Measurements from ENCODE around the gene ABCA3. TPM values are rescaled to one million over a fixed set of nuclear protein-coding genes. Genes with fewer than 3 reads are reported as not detected.

Gene ABCA3
- polyA plus RNA-seq, 1 donor from 2014 or later, result 30.7 TPM

GRCh38 chr16:2333231-2333630, 7.3 kb downstream of the ABCA3 start:
- H3K36me3 ChIP-seq (ENCODE audit: insufficient read depth, low read length), result no peaks in the 10 kb centered on the region
- no peaks in the 10 kb centered on the region for H3F3A ChIP-seq (ENCODE audit: insufficient read depth, low read length, poor library complexity, severe bottlenecking)
- TF ChIP-seq RAD21 (conservative IDR thresholded peaks at IDR 0.05), result no peak
- no peak for TF ChIP-seq TAF1 (IDR thresholded peaks at IDR 0.05; ENCODE audit: low read depth)
- no peak for TF ChIP-seq SMC3 (conservative IDR thresholded peaks at IDR 0.05; ENCODE audit: poor library complexity)
- TF ChIP-seq, protein P1, sequence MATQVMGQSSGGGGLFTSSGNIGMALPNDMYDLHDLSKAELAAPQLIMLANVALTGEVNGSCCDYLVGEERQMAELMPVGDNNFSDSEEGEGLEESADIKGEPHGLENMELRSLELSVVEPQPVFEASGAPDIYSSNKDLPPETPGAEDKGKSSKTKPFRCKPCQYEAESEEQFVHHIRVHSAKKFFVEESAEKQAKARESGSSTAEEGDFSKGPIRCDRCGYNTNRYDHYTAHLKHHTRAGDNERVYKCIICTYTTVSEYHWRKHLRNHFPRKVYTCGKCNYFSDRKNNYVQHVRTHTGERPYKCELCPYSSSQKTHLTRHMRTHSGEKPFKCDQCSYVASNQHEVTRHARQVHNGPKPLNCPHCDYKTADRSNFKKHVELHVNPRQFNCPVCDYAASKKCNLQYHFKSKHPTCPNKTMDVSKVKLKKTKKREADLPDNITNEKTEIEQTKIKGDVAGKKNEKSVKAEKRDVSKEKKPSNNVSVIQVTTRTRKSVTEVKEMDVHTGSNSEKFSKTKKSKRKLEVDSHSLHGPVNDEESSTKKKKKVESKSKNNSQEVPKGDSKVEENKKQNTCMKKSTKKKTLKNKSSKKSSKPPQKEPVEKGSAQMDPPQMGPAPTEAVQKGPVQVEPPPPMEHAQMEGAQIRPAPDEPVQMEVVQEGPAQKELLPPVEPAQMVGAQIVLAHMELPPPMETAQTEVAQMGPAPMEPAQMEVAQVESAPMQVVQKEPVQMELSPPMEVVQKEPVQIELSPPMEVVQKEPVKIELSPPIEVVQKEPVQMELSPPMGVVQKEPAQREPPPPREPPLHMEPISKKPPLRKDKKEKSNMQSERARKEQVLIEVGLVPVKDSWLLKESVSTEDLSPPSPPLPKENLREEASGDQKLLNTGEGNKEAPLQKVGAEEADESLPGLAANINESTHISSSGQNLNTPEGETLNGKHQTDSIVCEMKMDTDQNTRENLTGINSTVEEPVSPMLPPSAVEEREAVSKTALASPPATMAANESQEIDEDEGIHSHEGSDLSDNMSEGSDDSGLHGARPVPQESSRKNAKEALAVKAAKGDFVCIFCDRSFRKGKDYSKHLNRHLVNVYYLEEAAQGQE (IDR thresholded peaks at IDR 0.05; ENCODE audit: borderline replicate concordance), result no peak
- TF ChIP-seq, protein P2, sequence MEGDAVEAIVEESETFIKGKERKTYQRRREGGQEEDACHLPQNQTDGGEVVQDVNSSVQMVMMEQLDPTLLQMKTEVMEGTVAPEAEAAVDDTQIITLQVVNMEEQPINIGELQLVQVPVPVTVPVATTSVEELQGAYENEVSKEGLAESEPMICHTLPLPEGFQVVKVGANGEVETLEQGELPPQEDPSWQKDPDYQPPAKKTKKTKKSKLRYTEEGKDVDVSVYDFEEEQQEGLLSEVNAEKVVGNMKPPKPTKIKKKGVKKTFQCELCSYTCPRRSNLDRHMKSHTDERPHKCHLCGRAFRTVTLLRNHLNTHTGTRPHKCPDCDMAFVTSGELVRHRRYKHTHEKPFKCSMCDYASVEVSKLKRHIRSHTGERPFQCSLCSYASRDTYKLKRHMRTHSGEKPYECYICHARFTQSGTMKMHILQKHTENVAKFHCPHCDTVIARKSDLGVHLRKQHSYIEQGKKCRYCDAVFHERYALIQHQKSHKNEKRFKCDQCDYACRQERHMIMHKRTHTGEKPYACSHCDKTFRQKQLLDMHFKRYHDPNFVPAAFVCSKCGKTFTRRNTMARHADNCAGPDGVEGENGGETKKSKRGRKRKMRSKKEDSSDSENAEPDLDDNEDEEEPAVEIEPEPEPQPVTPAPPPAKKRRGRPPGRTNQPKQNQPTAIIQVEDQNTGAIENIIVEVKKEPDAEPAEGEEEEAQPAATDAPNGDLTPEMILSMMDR (IDR thresholded peaks at IDR 0.05; ENCODE audit: poor library complexity, severe bottlenecking), result no peak
- TF ChIP-seq MXI1 (conservative IDR thresholded peaks at IDR 0.05; ENCODE audit: poor library complexity, severe bottlenecking), result no peak
- TF ChIP-seq EP300 (conservative IDR thresholded peaks at IDR 0.05; ENCODE audit: poor library complexity, severe bottlenecking), result no peak
- TF ChIP-seq EZH2 (IDR thresholded peaks at IDR 0.05; ENCODE audit: borderline replicate concordance, insufficient read depth, low read length, poor library complexity, severe bottlenecking), result no peak
- TF ChIP-seq POLR2AphosphoS5 (IDR thresholded peaks at IDR 0.05), result no peak
- no peak overlapping the region for H3K9ac ChIP-seq (ENCODE audit: low read length)
- H3K27me3 ChIP-seq (ENCODE audit: insufficient read depth, low read depth, low read length), result no peaks in the 10 kb centered on the region
- H3K4me3 ChIP-seq (ENCODE audit: low read length), result no peak overlapping the region
- H3K27ac ChIP-seq (ENCODE audit: low read length), result no peak overlapping the region
- no peak overlapping the region for H2AFZ ChIP-seq (ENCODE audit: low read depth, low read length)
- no peaks in the 10 kb centered on the region for H4K20me1 ChIP-seq (ENCODE audit: insufficient read depth)
- H3K4me2 ChIP-seq (ENCODE audit: low read length), result no peak overlapping the region
- no peaks in the 10 kb centered on the region for H3K9me2 ChIP-seq (ENCODE audit: insufficient read depth, low read length)
- no peaks in the 10 kb centered on the region for H3K9me3 ChIP-seq (ENCODE audit: low read length)
- peaks cover 9% of the 10 kb centered on the region for H3K79me2 ChIP-seq (replicated peaks; ENCODE audit: insufficient read depth, low read length)

DNA sequence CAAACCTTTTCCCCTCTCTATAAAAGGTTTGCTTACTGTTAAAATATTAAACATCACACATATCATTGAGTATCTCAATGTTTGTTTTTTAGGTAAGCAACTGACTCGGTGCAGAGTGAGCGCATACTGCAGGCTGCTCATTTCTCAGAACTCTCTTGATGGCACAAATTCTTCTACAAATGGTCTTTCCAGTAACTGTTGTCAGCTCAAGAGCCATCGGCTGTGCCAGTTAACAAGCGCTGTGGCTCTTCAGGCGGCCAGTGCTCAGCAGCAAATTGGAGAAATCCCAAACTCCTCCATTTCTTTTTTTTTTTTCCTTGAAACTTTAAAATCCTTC, 8.6 kb downstream of the ABCA3 start:
- Histone ChIP-seq H3K79me2 (replicated peaks; ENCODE audit: insufficient read depth, low read length) (peaks cover 2% of the 10 kb centered on the region), H4K20me1 (ENCODE audit: insufficient read depth) (no peaks in the 10 kb centered on the region), H3F3A (ENCODE audit: insufficient read depth, low read length, poor library complexity, severe bottlenecking) (no peaks in the 10 kb centered on the region), H3K27ac (ENCODE audit: low read length) (no peak overlapping the region), H3K9me2 (ENCODE audit: insufficient read depth, low read length) (no peaks in the 10 kb centered on the region), H3K4me2 (ENCODE audit: low read length) (no peak overlapping the region), H3K36me3 (ENCODE audit: insufficient read depth, low read length) (no peaks in the 10 kb centered on the region), H3K4me3 (ENCODE audit: low read length) (no peak overlapping the region), H2AFZ (ENCODE audit: low read depth, low read length) (no peak overlapping the region), H3K9ac (ENCODE audit: low read length) (no peak overlapping the region), H3K27me3 (ENCODE audit: insufficient read depth, low read depth, low read length) (no peaks in the 10 kb centered on the region), H3K9me3 (ENCODE audit: low read length) (no peaks in the 10 kb centered on the region)
- no peak for TF ChIP-seq POLR2AphosphoS5 (IDR thresholded peaks at IDR 0.05)
- TF ChIP-seq EP300 (conservative IDR thresholded peaks at IDR 0.05; ENCODE audit: poor library complexity, severe bottlenecking), result no peak
- TF ChIP-seq RAD21 (conservative IDR thresholded peaks at IDR 0.05), result no peak
- TF ChIP-seq, protein P1 (IDR thresholded peaks at IDR 0.05; ENCODE audit: borderline replicate concordance), result no peak
- TF ChIP-seq MXI1 (conservative IDR thresholded peaks at IDR 0.05; ENCODE audit: poor library complexity, severe bottlenecking), result no peak
- TF ChIP-seq, protein P2 (IDR thresholded peaks at IDR 0.05; ENCODE audit: poor library complexity, severe bottlenecking), result no peak
- TF ChIP-seq EZH2 (IDR thresholded peaks at IDR 0.05; ENCODE audit: borderline replicate concordance, insufficient read depth, low read length, poor library complexity, severe bottlenecking), result no peak
- no peak for TF ChIP-seq SMC3 (conservative IDR thresholded peaks at IDR 0.05; ENCODE audit: poor library complexity)
- no peak for TF ChIP-seq TAF1 (IDR thresholded peaks at IDR 0.05; ENCODE audit: low read depth)
